Activated CD8-positive, alpha-beta T cell treated with anti-CD3 and anti-CD28 coated beads, Interleukin-2, amount 10 ng/mL, durations not matched to agents 7 days and 5 days (primary cell): ENCODE measurements around the gene XRCC5. TPM values are rescaled to one million over a fixed set of nuclear protein-coding genes. Genes with fewer than 3 reads are reported as not detected.
"Not testable (repeated sequence)": the region's sequence is repeated elsewhere in the genome, so short reads cannot be mapped to it uniquely, and the experiment has no call there.

Experiments
- ATAC-seq: fragments of 150-1000 bp; cut with Tn5 transposase; one replicate; pipeline ENCODE4 v1.10.0; 2021; ENCODE audit warnings: moderate library complexity
- CTCF ChIA-PET: fragments of 350-600 bp; sonication (Branson Sonifier 250); formaldehyde crosslinking; loops from one replicate; lab custom pipeline; 2021; ENCODE audit warnings: antibody characterized with exemption; lab: Charles Lee
- POLR2A ChIA-PET: fragments of 350-600 bp; sonication (Branson Sonifier 250); formaldehyde crosslinking; loops from one replicate; lab custom pipeline; 2021; ENCODE audit warnings: antibody characterized with exemption; lab: Charles Lee
- DNase-seq: peaks from one replicate; pipeline ENCODE4 v3.0.0-alpha.2; 2020
- H3K27ac Mint-ChIP-seq: one replicate; pipeline ENCODE4 v1.8.0; 2021; ENCODE audit warnings: mild to moderate bottlenecking, mixed read lengths
- H3K27me3 Mint-ChIP-seq: one replicate; pipeline ENCODE4 v1.8.0; 2021; ENCODE audit warnings: low read depth, mixed read lengths
- H3K36me3 Mint-ChIP-seq: one replicate; pipeline ENCODE4 v1.8.0; 2021; ENCODE audit warnings: low read depth, mixed read lengths
- H3K4me1 Mint-ChIP-seq: one replicate; pipeline ENCODE4 v1.8.0; 2021; ENCODE audit warnings: low read depth, mixed read lengths
- H3K4me3 Mint-ChIP-seq: one replicate; pipeline ENCODE4 v1.8.0; 2021; ENCODE audit warnings: mild to moderate bottlenecking, mixed read lengths
- H3K9me3 Mint-ChIP-seq: one replicate; pipeline ENCODE4 v1.8.0; 2022; ENCODE audit warnings: mixed read lengths; ENCODE audit not compliant: insufficient read depth
- total RNA-seq, 2 experiments: library from RNA; stranded (reverse); gene quantifications; one replicate each; pipeline ENCODE4 v1.2.3, GENCODE V29; 2021

Gene XRCC5
- total RNA-seq, 2 experiments from 2014 or later: 362 to 394 TPM

DNA sequence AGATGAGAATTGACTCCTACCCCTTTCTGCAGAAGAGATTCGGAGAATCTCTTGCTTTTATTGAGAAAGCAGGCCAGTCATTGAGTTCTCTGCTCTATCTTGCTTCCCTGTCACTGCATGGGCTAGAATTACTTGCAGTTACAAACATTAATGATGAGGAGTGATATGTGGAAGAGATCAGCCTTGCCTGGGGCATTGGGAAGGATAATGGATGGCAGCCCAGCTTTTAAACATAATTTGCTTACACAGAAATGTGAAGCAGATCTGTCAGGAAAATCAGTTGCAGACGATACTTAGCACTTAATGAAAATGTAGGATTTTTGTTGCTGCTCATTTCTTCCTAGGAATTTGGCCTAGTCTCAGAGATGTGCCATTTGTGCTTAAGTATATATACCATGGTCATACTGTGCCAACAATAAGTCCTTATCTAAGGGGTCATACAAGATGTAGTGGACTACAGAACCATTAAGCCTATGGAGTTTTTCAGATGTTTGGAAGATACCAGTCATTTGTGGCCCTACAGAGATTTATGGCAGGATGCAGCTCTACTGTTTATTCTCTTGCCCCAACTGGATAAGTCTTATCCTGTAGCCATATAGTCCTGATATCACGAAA lies 92.7 kb downstream of the XRCC5 start:
- ChIA-PET POLR2A (no interaction called here), CTCF (no interaction called here)
- Mint-ChIP-seq H3K4me3 (no peak overlapping the region), H3K27ac (peak overlapping the region; percentile 8), H3K36me3 (peaks cover 88% of the 10 kb centered on the region), H3K9me3 (no peaks in the 10 kb centered on the region), H3K4me1 (peaks cover 2% of the 10 kb centered on the region), H3K27me3 (no peaks in the 10 kb centered on the region)
- ATAC-seq (no peak), DNase-seq (no peak)

GRCh38 chr2:216202626-216203250 lies 93.6 kb downstream of the XRCC5 start:
- H3K27me3 Mint-ChIP-seq: no peaks in the 10 kb centered on the region
- ChIA-PET CTCF (interaction anchor here (1.4 kb wide), 1 partner anchor 13 kb away, joined by 5 read pairs; no protein-coding TSS in a partner anchor), POLR2A (no interaction called here)
- no peak overlapping the region for H3K27ac Mint-ChIP-seq
- ATAC-seq (no peak), DNase-seq (no peak)
- peaks cover 89% of the 10 kb centered on the region for H3K36me3 Mint-ChIP-seq
- H3K4me1 Mint-ChIP-seq: peaks cover 2% of the 10 kb centered on the region
- H3K4me3 Mint-ChIP-seq: no peak overlapping the region
- H3K9me3 Mint-ChIP-seq: no peaks in the 10 kb centered on the region

GRCh38 chr2:216205486-216205885 lies 96.3 kb downstream of the XRCC5 start:
- ChIA-PET CTCF (no interaction called here), POLR2A (no interaction called here)
- Mint-ChIP-seq H3K4me3 (no peak overlapping the region), H3K4me1 (peaks cover 6% of the 10 kb centered on the region), H3K27ac (no peak overlapping the region), H3K27me3 (no peaks in the 10 kb centered on the region), H3K9me3 (no peaks in the 10 kb centered on the region), H3K36me3 (peaks cover 82% of the 10 kb centered on the region)
- DNase-seq (no peak), ATAC-seq (no peak)

- H3K9me3 Mint-ChIP-seq: no peaks in the 10 kb centered on the region
- CTCF ChIA-PET: interaction anchor here (0.9 kb wide), 1 partner anchor 9 kb away, joined by 3 read pairs; no protein-coding TSS in a partner anchor
Observed at GRCh38 chr2:216206041-216206703, 97.0 kb downstream of the XRCC5 start.

GRCh38 chr2:216206821-216207220 lies 97.7 kb downstream of the XRCC5 start:
- H3K9me3 Mint-ChIP-seq: no peaks in the 10 kb centered on the region
- CTCF ChIA-PET: interaction anchor here (0.9 kb wide), 1 partner anchor 8 kb away, joined by 3 read pairs; no protein-coding TSS in a partner anchor

More at GRCh38 chr2:216206041-216206703, 97.0 kb downstream of the XRCC5 start:
- ATAC-seq (no peak), DNase-seq (no peak)
- Mint-ChIP-seq H3K36me3 (peaks cover 79% of the 10 kb centered on the region), H3K4me3 (no peak overlapping the region), H3K4me1 (peaks cover 10% of the 10 kb centered on the region), H3K27me3 (no peaks in the 10 kb centered on the region), H3K27ac (no peak overlapping the region)
- POLR2A ChIA-PET: no interaction called here

DNA sequence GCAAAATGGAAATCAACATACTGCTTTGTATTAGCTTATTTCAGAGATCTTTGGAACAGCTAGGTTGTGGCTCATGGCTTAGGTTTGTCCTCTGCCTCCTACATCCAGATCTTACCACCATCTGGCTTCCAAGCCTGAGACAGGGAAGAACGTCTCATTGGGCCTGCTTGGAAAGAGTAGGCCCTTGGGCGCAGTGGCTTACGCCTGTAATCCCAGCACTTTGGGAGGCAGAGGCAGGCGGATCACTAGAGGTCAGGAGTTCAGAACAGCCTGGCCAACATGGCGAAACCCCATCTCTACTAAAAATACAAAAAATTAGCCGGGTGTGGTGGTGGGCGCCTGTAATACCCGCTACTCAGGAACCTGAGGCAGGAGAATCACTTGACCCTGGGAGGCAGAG lies 99.5 kb downstream of the XRCC5 start:
- not testable (repeated sequence) for H3K27ac Mint-ChIP-seq, H3K9me3 Mint-ChIP-seq, DNase-seq, ATAC-seq, H3K4me3 Mint-ChIP-seq, H3K27me3 Mint-ChIP-seq
- ChIA-PET POLR2A (interaction anchor here (0.8 kb wide), 1 partner anchor 15 kb away, joined by 4 read pairs; no protein-coding TSS in a partner anchor), CTCF (interaction anchor here (1.0 to 1.2 kb wide), 2 partner anchors 8 to 14 kb away, joined by 3 read pairs; no protein-coding TSS in a partner anchor)
- Mint-ChIP-seq H3K36me3 (peaks cover 66% of the 10 kb centered on the region), H3K4me1 (peaks cover 10% of the 10 kb centered on the region)

More at GRCh38 chr2:216206821-216207220, 97.7 kb downstream of the XRCC5 start:
- Mint-ChIP-seq H3K4me1 (peaks cover 10% of the 10 kb centered on the region), H3K27ac (no peak overlapping the region), H3K4me3 (no peak overlapping the region), H3K27me3 (no peaks in the 10 kb centered on the region), H3K36me3 (peaks cover 79% of the 10 kb centered on the region)
- ATAC-seq (no peak), DNase-seq (no peak)
- POLR2A ChIA-PET: no interaction called here

- H3K4me3 Mint-ChIP-seq: no peak overlapping the region
- no peaks in the 10 kb centered on the region for H3K9me3 Mint-ChIP-seq
- peaks cover 56% of the 10 kb centered on the region for H3K36me3 Mint-ChIP-seq
- ATAC-seq (no peak), DNase-seq (no peak)
- H3K27ac Mint-ChIP-seq: peak overlapping the region; percentile 20
- H3K4me1 Mint-ChIP-seq: peaks cover 10% of the 10 kb centered on the region
- POLR2A ChIA-PET: interaction anchor here (0.6 to 0.9 kb wide), 2 partner anchors 17 to 307 kb away, joined by 3 to 5 read pairs; no protein-coding TSS in a partner anchor
- CTCF ChIA-PET: interaction anchor here (2.3 kb wide), 1 partner anchor 193 kb away, joined by 8 read pairs; no protein-coding TSS in a partner anchor
- H3K27me3 Mint-ChIP-seq: no peaks in the 10 kb centered on the region
Observed at GRCh38 chr2:216210701-216211540, 101.8 kb downstream of the XRCC5 start.

DNA sequence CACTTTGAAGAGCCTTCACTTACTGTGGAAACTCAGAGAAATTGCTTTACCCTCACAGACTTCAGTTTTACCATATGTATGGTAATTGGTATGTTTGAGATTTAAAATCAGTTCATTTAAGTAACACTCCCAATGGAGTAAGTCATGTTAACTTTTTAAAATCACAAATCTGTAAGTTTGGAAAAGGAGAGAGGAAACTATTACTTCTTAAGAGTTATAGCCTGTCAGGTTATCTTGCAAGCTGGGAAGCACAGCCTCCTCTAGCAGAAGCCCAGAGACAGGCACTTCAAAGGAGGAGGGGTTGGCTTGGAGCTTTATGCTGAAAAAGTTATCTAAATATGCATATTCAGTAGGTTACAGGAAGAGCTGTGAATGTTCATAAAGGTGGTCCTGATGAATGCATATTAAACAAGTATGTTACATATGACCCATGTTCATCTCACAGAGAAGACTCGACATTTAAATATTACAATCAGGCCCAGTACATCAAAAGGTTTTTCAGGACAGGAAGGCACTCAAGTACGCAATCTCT lies 102.5 kb downstream of the XRCC5 start:
- H3K4me1 Mint-ChIP-seq: peaks cover 15% of the 10 kb centered on the region
- peaks cover 49% of the 10 kb centered on the region for H3K36me3 Mint-ChIP-seq
- CTCF ChIA-PET: interaction anchor here (2.3 kb wide), 1 partner anchor 192 kb away, joined by 8 read pairs; no protein-coding TSS in a partner anchor
- H3K4me3 Mint-ChIP-seq: no peak overlapping the region
- H3K27ac Mint-ChIP-seq: no peak overlapping the region
- DNase-seq (no peak), ATAC-seq (no peak)
- no peaks in the 10 kb centered on the region for H3K27me3 Mint-ChIP-seq
- H3K9me3 Mint-ChIP-seq: no peaks in the 10 kb centered on the region
- POLR2A ChIA-PET: no interaction called here

- no peak overlapping the region for H3K27ac Mint-ChIP-seq
- no peak for ATAC-seq
- H3K27me3 Mint-ChIP-seq: no peaks in the 10 kb centered on the region
- peaks cover 48% of the 10 kb centered on the region for H3K36me3 Mint-ChIP-seq
- no peak for DNase-seq
- H3K4me3 Mint-ChIP-seq: no peak overlapping the region
- peaks cover 38% of the 10 kb centered on the region for H3K4me1 Mint-ChIP-seq
- POLR2A ChIA-PET: no interaction called here
- H3K9me3 Mint-ChIP-seq: no peaks in the 10 kb centered on the region
- CTCF ChIA-PET: interaction anchor here (0.6 to 2.3 kb wide), 11 partner anchors 8 to 255 kb away, joined by 3 to 10 read pairs (median 4); no protein-coding TSS in a partner anchor
Observed at GRCh38 chr2:216214768-216215167, 105.6 kb downstream of the XRCC5 start.

GRCh38 chr2:216215658-216216390 lies 106.7 kb downstream of the XRCC5 start:
- peaks cover 41% of the 10 kb centered on the region for H3K4me1 Mint-ChIP-seq

More at GRCh38 chr2:216215658-216216390, 106.7 kb downstream of the XRCC5 start:
- ATAC-seq (no peak), DNase-seq (peak; percentile 18)
- H3K27ac Mint-ChIP-seq: no peak overlapping the region
- peaks cover 47% of the 10 kb centered on the region for H3K36me3 Mint-ChIP-seq
- CTCF ChIA-PET: interaction anchor here (0.7 to 2.3 kb wide), 13 partner anchors 7 to 195 kb away, joined by 3 to 10 read pairs (median 3); no protein-coding TSS in a partner anchor
- POLR2A ChIA-PET: no interaction called here
- H3K27me3 Mint-ChIP-seq: no peaks in the 10 kb centered on the region
- no peaks in the 10 kb centered on the region for H3K9me3 Mint-ChIP-seq
- no peak overlapping the region for H3K4me3 Mint-ChIP-seq
